Stimulated activated CD8-positive, alpha-beta memory T cell treated with anti-CD3 and anti-CD28 coated beads, Interleukin-4, amount 100 ng/mL, for 4 hours (primary cell): ENCODE data around the gene ERF.

Source experiments
- DNase-seq, 2 donors: peaks; one replicate each; pipeline ENCODE4 v3.0.0-alpha.2; 2020; ENCODE audit warnings: low read depth in 2 of 2, low spot score in 1 of 2

The ERF gene

GRCh38 chr19:42287017-42287826 is 32.3 kb upstream of the ERF start:
- DNase-seq = no peak

GRCh38 chr19:42286349-42287016 is 31.6 kb upstream of the ERF start:
- no peak for DNase-seq

- no peak for DNase-seq
Measured at GRCh38 chr19:42285988-42286348, 31.0 kb upstream of the ERF start.

- no peak for DNase-seq
Measured at GRCh38 chr19:42285541-42285941, 30.6 kb upstream of the ERF start.

- DNase-seq = no peak
Measured at GRCh38 chr19:42284591-42285341, 29.8 kb upstream of the ERF start.

- DNase-seq = peak; percentile 43 to 50
Measured at GRCh38 chr19:42284066-42284501, 29.2 kb upstream of the ERF start.

- peak; percentile 86 to 94 for DNase-seq
Measured at GRCh38 chr19:42283188-42284065, 28.5 kb upstream of the ERF start.

- DNase-seq = no peak
Measured at GRCh38 chr19:42282819-42283187, 27.9 kb upstream of the ERF start.

GRCh38 chr19:42281827-42282762 is 27.2 kb upstream of the ERF start:
- DNase-seq = no peak

- DNase-seq = no peak
Measured at GRCh38 chr19:42281146-42281826, 26.4 kb upstream of the ERF start.

GRCh38 chr19:42280815-42281145 is 25.9 kb upstream of the ERF start:
- no peak for DNase-seq

- peak; percentile 62 to 63 for DNase-seq
Measured at GRCh38 chr19:42279902-42280814, 25.2 kb upstream of the ERF start.

- no peak for DNase-seq
Measured at GRCh38 chr19:42279155-42279901, 24.4 kb upstream of the ERF start.

GRCh38 chr19:42278452-42279154 is 23.7 kb upstream of the ERF start:
- no peak for DNase-seq

GRCh38 chr19:42277821-42278451 is 23.0 kb upstream of the ERF start:
- no peak for DNase-seq

- DNase-seq = no peak
Measured at GRCh38 chr19:42276821-42277220, 21.9 kb upstream of the ERF start.

- DNase-seq = no peak
Measured at GRCh38 chr19:42276284-42276683, 21.4 kb upstream of the ERF start.
